Measurements from ENCODE around the gene DLEU7. TPM values are rescaled to one million over a fixed set of nuclear protein-coding genes. Genes with fewer than 3 reads are reported as not detected.

The DLEU7 gene
- total RNA-seq, 4 donors from 2014 or later: 0.33 to 1.7 (median 0.66) TPM; not detected in 1

GRCh38 chr13:50809133-50810090, 34.1 kb downstream of the DLEU7 start:
- no peak for TF ChIP-seq CTCF (IDR thresholded peaks at IDR 0.05; ENCODE audit: low read depth)

- TF ChIP-seq CTCF (IDR thresholded peaks at IDR 0.05; ENCODE audit: low read depth): no peak
Measured at GRCh38 chr13:50805805-50806204, 37.7 kb downstream of the DLEU7 start.

GRCh38 chr13:50801087-50801931, 42.2 kb downstream of the DLEU7 start:
- no peak for TF ChIP-seq CTCF (IDR thresholded peaks at IDR 0.05; ENCODE audit: low read depth)

- TF ChIP-seq CTCF (IDR thresholded peaks at IDR 0.05; ENCODE audit: low read depth): no peak
Measured at GRCh38 chr13:50800091-50800739, 43.3 kb downstream of the DLEU7 start.

GRCh38 chr13:50798923-50799322, 44.6 kb downstream of the DLEU7 start:
- TF ChIP-seq CTCF (IDR thresholded peaks at IDR 0.05; ENCODE audit: low read depth): no peak

GRCh38 chr13:50797091-50797490, 46.4 kb downstream of the DLEU7 start:
- no peak for TF ChIP-seq CTCF (IDR thresholded peaks at IDR 0.05; ENCODE audit: low read depth)

Data from subcutaneous adipose tissue (tissue), 4 donors.